Measurements from ENCODE around the gene FAM20A. TPM values are rescaled to one million over a fixed set of nuclear protein-coding genes. Genes with fewer than 3 reads are reported as not detected.

FAM20A gene
- total and polyA plus RNA-seq, 4 donors: 14.9 to 72.0 (median 58.6) TPM

- WGBS: 54% methylated on average over 5 of the region's 5 CpGs
- no peak for DNase-seq (ENCODE audit: low spot score)
- Histone ChIP-seq H3K9me3 (ENCODE audit: control insufficient read depth in 4 of 4, low read length in 3 of 4) (no peaks in the 10 kb centered on the region), H3K4me3 (ENCODE audit: low read depth in 1 of 3, low read length in 3 of 3) (peak overlapping the region in 1 of 3 donors; percentile 7), H3K9ac (ENCODE audit: low read depth in 1 of 2, low read length in 2 of 2) (no peak overlapping the region), H3K4me1 (ENCODE audit: control insufficient read depth in 4 of 4, insufficient read depth in 4 of 4, low read length in 3 of 4) (peaks cover 14 to 53% (median 41%) of the 10 kb centered on the region in 4 donors), H3K27me3 (ENCODE audit: control insufficient read depth in 4 of 4, insufficient read depth in 4 of 4, low read length in 3 of 4) (no peaks in the 10 kb centered on the region), H3K36me3 (ENCODE audit: control insufficient read depth in 4 of 4, insufficient read depth in 3 of 4, low read depth in 1 of 4, low read length in 3 of 4) (peaks cover 0 to 3% (median 0%) of the 10 kb centered on the region in 4 donors), H3K27ac (ENCODE audit: low read depth in 1 of 2, low read length in 2 of 2) (peak overlapping the region; percentile 39 to 81)
- TF ChIP-seq MAX (IDR thresholded peaks at IDR 0.05) (no peak), RAD21 (IDR thresholded peaks at IDR 0.05) (no peak), RXRA (IDR thresholded peaks at IDR 0.05) (peak in 1 of 2 donors; percentile 27), FOXA1 (IDR thresholded peaks at IDR 0.05) (no peak), HNF4G (IDR thresholded peaks at IDR 0.05) (no peak), SP1 (IDR thresholded peaks at IDR 0.05) (no peak), EGR1 (IDR thresholded peaks at IDR 0.05; ENCODE audit: low read depth in 2 of 2) (no peak), TAF1 (conservative IDR thresholded peaks at IDR 0.05) (no peak), ZBTB33 (IDR thresholded peaks at IDR 0.05) (no peak)
Measured at GRCh38 chr17:68596411-68596945, 4.7 kb downstream of the FAM20A start.

GRCh38 chr17:68595986-68596385 is 5.2 kb downstream of the FAM20A start:
- H3K9me3 ChIP-seq (ENCODE audit: control insufficient read depth in 4 of 4, low read length in 3 of 4): no peaks in the 10 kb centered on the region
- no peak for TF ChIP-seq SP1 (IDR thresholded peaks at IDR 0.05)
- peak in 1 of 2 donors; percentile 46 for TF ChIP-seq RXRA (IDR thresholded peaks at IDR 0.05)
- peaks cover 14 to 51% (median 41%) of the 10 kb centered on the region in 4 donors for H3K4me1 ChIP-seq (ENCODE audit: control insufficient read depth in 4 of 4, insufficient read depth in 4 of 4, low read length in 3 of 4)
- WGBS: 30% methylated on average over 2 of the region's 2 CpGs
- no peaks in the 10 kb centered on the region for H3K27me3 ChIP-seq (ENCODE audit: control insufficient read depth in 4 of 4, insufficient read depth in 4 of 4, low read length in 3 of 4)
- DNase-seq (ENCODE audit: low spot score): no peak
- H3K36me3 ChIP-seq (ENCODE audit: control insufficient read depth in 4 of 4, insufficient read depth in 3 of 4, low read depth in 1 of 4, low read length in 3 of 4): peaks cover 0 to 3% (median 0%) of the 10 kb centered on the region in 4 donors
- no peak overlapping the region for H3K9ac ChIP-seq (ENCODE audit: low read depth in 1 of 2, low read length in 2 of 2)
- no peak overlapping the region for H3K4me3 ChIP-seq (ENCODE audit: low read depth in 1 of 3, low read length in 3 of 3)
- H3K27ac ChIP-seq (ENCODE audit: low read depth in 1 of 2, low read length in 2 of 2): peak overlapping the region; percentile 39 to 81

GRCh38 chr17:68595496-68595895 is 5.7 kb downstream of the FAM20A start:
- Histone ChIP-seq H3K36me3 (ENCODE audit: control insufficient read depth in 4 of 4, insufficient read depth in 3 of 4, low read depth in 1 of 4, low read length in 3 of 4) (peaks cover 0 to 3% (median 0%) of the 10 kb centered on the region in 4 donors), H3K4me3 (ENCODE audit: low read depth in 1 of 3, low read length in 3 of 3) (no peak overlapping the region), H3K9ac (ENCODE audit: low read depth in 1 of 2, low read length in 2 of 2) (no peak overlapping the region), H3K9me3 (ENCODE audit: control insufficient read depth in 4 of 4, low read length in 3 of 4) (no peaks in the 10 kb centered on the region), H3K27ac (ENCODE audit: low read depth in 1 of 2, low read length in 2 of 2) (peak overlapping the region; percentile 39 to 81), H3K4me1 (ENCODE audit: control insufficient read depth in 4 of 4, insufficient read depth in 4 of 4, low read length in 3 of 4) (peaks cover 14 to 51% (median 41%) of the 10 kb centered on the region in 4 donors), H3K27me3 (ENCODE audit: control insufficient read depth in 4 of 4, insufficient read depth in 4 of 4, low read length in 3 of 4) (no peaks in the 10 kb centered on the region)
- WGBS: 23% methylated on average over 5 of the region's 5 CpGs
- no peak for DNase-seq (ENCODE audit: low spot score)
- no peak for TF ChIP-seq RAD21 (IDR thresholded peaks at IDR 0.05)
- no peak for TF ChIP-seq JUND (IDR thresholded peaks at IDR 0.05)
- no peak for TF ChIP-seq TAF1 (conservative IDR thresholded peaks at IDR 0.05)
- peak; percentile 18 for TF ChIP-seq HNF4G (IDR thresholded peaks at IDR 0.05)
- peak in 1 of 2 donors; percentile 36 for TF ChIP-seq GABPA (IDR thresholded peaks at IDR 0.05 in 1 of 2, conservative IDR thresholded peaks at IDR 0.05 in 1 of 2)
- TF ChIP-seq YY1 (IDR thresholded peaks at IDR 0.05): peak; percentile 84
- TF ChIP-seq HNF4A (conservative IDR thresholded peaks at IDR 0.05): peak; percentile 60 to 80
- peak; percentile 23 for TF ChIP-seq FOXA1 (IDR thresholded peaks at IDR 0.05)
- no peak for TF ChIP-seq REST (IDR thresholded peaks at IDR 0.05)
- TF ChIP-seq ZBTB33 (IDR thresholded peaks at IDR 0.05): no peak
- no peak for TF ChIP-seq EGR1 (IDR thresholded peaks at IDR 0.05; ENCODE audit: low read depth in 2 of 2)
- peak; percentile 50 to 73 for TF ChIP-seq RXRA (IDR thresholded peaks at IDR 0.05)
- no peak for TF ChIP-seq SP1 (IDR thresholded peaks at IDR 0.05)
- no peak for TF ChIP-seq NR2F2 (IDR thresholded peaks at IDR 0.05)
- peak; percentile 5 for TF ChIP-seq FOXA2 (IDR thresholded peaks at IDR 0.05)
- no peak for TF ChIP-seq CTCF (IDR thresholded peaks at IDR 0.05; ENCODE audit: low read depth, low read length, missing input control)
- TF ChIP-seq MAX (IDR thresholded peaks at IDR 0.05): peak; percentile 52
